Vagina (tissue), 2 donors: ENCODE measurements around the gene FHDC1.

Experiments
- CTCF ChIP-seq, 3 experiments: fragments of 450-650 bp in 2 of 3; fragments of 200-600 bp in 1 of 3; sonication (generic) in 1 of 3; IDR thresholded peaks; one replicate each; pipeline ENCODE4 v1.5.1; 2017 to 2019; ENCODE audit warnings: antibody characterized with exemption in 3 of 3, mild to moderate bottlenecking in 2 of 3, moderate library complexity in 2 of 3
- POLR2A ChIP-seq, 2 donors: fragments of 450-650 bp; IDR thresholded peaks; one replicate each; pipeline ENCODE4 v1.6.1; 2017; ENCODE audit warnings: antibody characterized with exemption in 2 of 2, mild to moderate bottlenecking in 2 of 2, moderate library complexity in 2 of 2

GRCh38 chr4:152943672-152944071, 7.5 kb downstream of the FHDC1 start:
- TF ChIP-seq CTCF (IDR thresholded peaks at IDR 0.05) (no peak), POLR2A (IDR thresholded peaks at IDR 0.05) (no peak)
